GM19397 (cell line): ENCODE data around the gene SGMS1.
"Not testable (repeated sequence)": the region's sequence is repeated elsewhere in the genome, so short reads cannot be mapped to it uniquely, and the experiment has no call there.

Experiments
- ATAC-seq: cut with Tn5 transposase; IDR thresholded peaks from one replicate; pipeline ENCODE4 v1.9.1; 2021; ENCODE audit warnings: mild to moderate bottlenecking, moderate library complexity; ENCODE audit not compliant: unreplicated experiment

Gene SGMS1

DNA sequence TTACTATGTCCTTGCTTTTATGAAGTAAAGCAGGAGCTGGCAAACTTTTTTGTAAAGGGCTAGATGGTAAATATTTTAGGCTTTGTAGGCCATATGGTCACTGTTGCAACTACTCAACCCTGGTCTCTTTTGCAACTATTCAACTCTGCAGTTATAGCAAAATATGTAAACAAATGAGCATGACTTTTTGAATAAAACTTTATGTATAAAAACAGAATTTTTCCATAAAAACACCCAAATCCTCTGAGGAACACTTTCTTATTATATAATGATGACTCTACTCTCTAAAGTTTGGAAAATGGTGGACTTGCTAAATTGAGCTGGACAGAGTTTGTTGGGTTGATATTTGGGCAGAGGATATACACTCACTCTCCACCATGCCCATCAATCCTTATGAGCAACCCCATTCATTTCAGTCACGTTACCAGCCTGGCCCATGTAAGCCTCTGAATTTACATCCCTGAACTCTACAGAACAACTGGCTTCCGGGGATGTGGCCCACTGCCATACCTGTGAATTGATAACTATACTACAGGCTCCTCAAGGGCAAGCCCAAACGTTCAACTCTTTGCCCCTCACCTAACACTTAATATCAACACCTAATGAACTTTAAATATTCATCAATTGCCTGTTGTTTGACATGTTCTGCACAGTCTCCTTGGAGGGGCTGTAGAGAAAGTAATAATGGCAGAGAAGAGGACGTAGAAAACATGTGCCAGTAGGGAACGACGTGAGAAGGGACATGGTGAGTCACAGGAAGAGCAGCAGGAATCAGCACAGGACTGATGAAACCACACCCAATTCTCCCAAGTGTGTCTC, 37.6 kb downstream of the SGMS1 start:
- ATAC-seq, result no peak

DNA sequence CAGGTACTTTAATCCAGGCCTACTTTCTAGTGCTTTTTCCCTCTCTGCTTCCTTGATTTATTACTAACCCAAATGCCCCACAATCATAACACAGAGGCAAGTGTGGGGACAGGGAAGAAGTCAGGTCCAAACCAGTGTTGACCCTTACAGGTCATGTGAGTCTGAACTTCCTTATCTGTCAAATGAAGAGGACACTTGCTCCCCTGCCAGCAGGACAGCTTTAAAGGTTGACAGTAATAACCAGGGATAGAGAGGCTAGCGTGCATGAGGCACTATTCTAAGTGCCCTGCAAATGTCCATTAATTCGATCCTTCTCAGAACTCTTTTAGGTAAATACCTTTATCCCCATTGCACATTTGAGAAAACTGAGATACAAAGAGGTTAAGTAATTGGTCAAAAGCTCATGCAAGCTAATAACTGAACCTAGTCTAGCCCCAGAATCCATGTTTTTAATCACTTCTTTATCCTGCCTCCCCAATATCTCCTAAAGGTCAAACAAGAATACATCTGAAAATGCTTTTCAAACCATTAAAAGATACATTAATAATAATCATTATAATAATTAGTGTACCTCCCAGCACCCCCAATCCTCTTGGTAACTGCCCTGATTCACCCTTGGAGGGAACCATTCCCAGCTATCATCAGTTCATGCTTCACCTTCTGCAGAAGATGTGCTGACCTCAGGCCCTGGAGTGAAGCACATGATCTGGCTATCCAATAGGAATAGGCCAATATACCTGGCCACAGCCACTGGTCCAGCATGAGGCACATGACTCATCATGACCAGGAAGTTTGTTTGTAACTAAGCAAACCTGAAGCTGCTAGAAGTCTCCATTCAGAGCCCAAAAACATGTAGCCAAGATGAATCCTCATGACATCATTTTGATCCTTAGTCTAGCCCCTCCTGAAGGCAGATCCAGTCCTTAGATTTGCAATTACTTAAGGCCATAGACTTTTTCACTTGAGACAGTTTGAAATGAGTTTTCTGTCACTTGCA, 40.7 kb downstream of the SGMS1 start:
- ATAC-seq, result no peak

- no peak for ATAC-seq
Measured at GRCh38 chr10:50582046-50582445, 41.7 kb downstream of the SGMS1 start.

- no peak for ATAC-seq
Measured at GRCh38 chr10:50580262-50580891, 43.4 kb downstream of the SGMS1 start.

- ATAC-seq, result no peak
Measured at GRCh38 chr10:50579491-50580261, 44.1 kb downstream of the SGMS1 start.

GRCh38 chr10:50578949-50579348, 44.8 kb downstream of the SGMS1 start:
- ATAC-seq, result no peak

DNA sequence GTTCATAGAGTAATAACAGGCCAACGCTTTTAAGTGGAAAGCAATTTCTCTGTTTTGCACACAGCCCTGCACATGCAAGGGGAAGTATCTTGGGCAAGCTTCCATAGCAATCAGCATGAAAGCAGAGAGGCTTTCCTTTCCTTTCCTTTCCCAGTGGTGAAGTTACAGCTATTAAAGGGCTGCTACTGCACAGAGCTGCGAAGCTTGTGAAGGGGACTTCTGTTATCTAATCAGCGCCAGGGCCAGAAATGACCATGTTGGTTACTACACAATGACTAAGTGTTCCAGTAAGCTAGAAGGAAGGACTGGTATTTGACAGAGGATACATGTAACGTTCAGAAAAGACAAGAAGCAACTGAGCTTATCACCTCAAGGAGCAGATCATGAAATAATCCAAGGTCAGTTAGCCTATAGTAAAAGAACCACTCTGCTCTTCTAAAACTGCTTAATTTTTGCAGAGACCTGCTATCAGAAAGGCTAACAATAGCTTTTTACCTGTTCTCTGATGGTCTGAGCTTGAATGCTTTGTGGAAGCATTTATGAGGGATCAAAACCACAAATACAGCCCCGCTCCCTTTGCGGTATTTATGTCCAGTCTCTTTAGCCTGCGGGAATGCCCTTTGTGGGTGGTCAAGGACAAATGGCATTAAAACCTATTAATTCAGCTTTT, 45.9 kb downstream of the SGMS1 start:
- ATAC-seq, result no peak

DNA sequence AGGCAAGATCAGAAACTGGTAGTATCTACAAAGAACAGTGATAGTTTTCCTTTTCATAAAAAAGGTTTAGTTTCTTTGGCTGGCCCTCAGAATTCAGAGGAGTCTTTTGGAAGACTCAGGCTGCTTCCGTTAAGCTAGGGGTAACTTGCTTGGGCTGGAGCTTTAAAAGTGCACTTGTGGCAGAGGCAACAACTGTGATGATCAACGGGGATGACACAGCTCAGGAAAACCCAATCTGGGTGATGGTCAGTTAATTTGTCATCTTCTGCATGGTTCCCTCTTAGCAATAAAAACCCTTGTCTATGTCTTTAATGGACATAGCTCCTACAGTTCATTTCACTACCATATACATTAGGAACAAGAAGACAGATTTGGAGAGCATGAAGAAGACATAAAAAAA, 46.7 kb downstream of the SGMS1 start:
- no peak for ATAC-seq

- ATAC-seq, result no peak
Measured at GRCh38 chr10:50576245-50576815, 47.4 kb downstream of the SGMS1 start.

GRCh38 chr10:50575477-50576244, 48.1 kb downstream of the SGMS1 start:
- no peak for ATAC-seq

GRCh38 chr10:50574931-50575330, 48.8 kb downstream of the SGMS1 start:
- ATAC-seq, result no peak

- no peak for ATAC-seq
Measured at GRCh38 chr10:50574305-50574704, 49.5 kb downstream of the SGMS1 start.

DNA sequence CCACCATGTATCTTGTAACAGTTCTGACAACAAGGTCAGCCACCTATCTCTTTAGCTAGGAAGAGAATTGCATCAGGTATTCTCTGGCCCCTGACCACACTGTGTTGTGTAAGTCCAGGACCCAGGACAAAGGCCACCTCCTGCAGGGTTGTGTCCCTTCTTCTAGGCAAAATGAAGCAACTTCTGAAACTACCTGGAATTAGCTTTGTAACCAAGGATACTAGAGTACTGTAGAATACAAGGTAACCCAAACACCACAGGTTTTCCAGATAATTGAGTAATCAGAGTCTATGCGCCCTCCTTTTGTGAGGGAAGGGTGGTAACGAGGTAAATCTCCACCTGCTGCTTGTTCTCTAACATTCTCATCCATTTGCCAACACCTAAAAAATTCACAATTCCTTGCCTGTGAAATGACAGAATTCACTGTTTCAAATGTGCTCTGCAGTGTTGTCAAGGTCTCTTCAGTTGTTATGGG, 51.7 kb downstream of the SGMS1 start:
- ATAC-seq, result no peak

GRCh38 chr10:50568750-50569149, 55.0 kb downstream of the SGMS1 start:
- ATAC-seq, result not testable (repeated sequence)

- no peak for ATAC-seq
Measured at GRCh38 chr10:50567384-50567783, 56.4 kb downstream of the SGMS1 start.

- no peak for ATAC-seq
Measured at GRCh38 chr10:50566150-50566549, 57.6 kb downstream of the SGMS1 start.

DNA sequence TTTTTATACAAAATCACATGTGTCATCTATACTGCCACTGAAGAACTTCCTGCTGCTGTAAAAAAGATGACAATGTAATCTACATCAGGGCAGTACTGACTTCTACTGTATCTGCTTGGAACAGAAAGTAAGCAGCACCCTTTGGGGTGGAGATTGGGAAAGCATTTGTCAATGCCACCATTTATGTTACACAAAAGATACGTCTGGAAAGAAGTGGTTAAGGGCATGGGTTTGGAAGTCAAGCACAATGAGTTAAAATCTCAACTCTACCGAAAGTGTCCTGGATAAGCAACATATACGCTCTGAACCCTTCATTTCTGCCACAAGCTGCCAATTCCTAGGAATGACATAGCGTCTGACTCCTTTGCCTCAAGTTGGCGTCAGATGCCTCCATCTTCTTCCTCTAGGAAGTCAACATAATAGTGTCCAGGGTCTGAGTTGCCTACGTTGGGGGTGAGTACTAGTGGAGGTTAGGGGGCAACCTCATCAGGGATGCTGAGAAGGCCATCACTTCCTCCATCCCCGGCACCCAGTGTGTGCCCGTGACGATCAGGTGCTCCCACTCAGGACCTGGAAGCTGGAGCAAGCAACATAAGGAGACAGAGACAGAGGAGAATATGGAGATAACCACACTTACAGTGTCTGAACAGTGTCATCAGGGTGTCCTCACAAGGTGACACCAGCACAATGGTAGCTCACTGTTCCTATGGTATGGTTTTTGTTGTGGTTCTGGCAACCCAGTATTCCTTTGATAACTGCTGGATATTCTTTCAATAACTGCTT, 58.3 kb downstream of the SGMS1 start:
- no peak for ATAC-seq

DNA sequence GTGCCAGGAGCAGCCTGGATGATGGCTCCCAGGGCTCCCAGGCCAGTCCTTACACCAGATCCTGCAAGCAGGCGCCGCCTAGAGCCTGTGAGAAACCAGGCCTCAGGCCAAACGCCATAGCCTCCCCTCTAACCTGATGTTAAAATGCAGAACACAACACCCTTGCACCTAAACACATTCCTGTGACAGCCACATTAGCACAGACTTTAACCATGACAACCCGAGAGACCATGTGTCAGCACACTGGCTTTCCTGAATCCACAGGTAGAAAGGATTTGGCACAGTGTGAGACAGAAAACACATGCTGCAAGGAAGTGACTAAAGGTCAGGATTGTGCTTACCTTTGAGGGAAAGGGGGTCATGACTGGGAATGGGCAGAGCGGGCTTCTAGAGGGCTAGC, 59.9 kb downstream of the SGMS1 start:
- ATAC-seq, result no peak
